Right cardiac atrium (tissue), 5 donors: ENCODE data around the gene TRAPPC3L. TPM values are rescaled to one million over a fixed set of nuclear protein-coding genes. Genes with fewer than 3 reads are reported as not detected.

Experiments
- ATAC-seq, 2 donors: fragments of 200-7000 bp; cut with Tn5 transposase; one replicate each; pipeline versions ENCODE4 v1.8.0 to v1.9.1; 2020; ENCODE audit warnings: moderate library complexity in 2 of 2, mild to moderate bottlenecking in 1 of 2
- DNase-seq, 3 donors: peaks; one replicate each; pipeline ENCODE4 v3.0.0-alpha.2; 2020
- H3K27ac ChIP-seq: one replicate; pipeline ENCODE4 v1.5.1; 2013; ENCODE audit warnings: mild to moderate bottlenecking, low read length, control low read depth, moderate library complexity
- H3K27me3 ChIP-seq: one replicate; pipeline ENCODE4 v1.6.1; 2013; ENCODE audit not compliant: control insufficient read depth, insufficient read depth
- H3K4me1 ChIP-seq: one replicate; pipeline ENCODE4 v1.6.1; 2013; ENCODE audit warnings: low read length; ENCODE audit not compliant: control insufficient read depth, insufficient read depth
- H3K4me3 ChIP-seq: one replicate; pipeline ENCODE4 v1.5.1; 2013; ENCODE audit warnings: low read length, control low read depth
- H3K9me3 ChIP-seq: one replicate; pipeline ENCODE4 v1.6.1; 2013; ENCODE audit warnings: low read length; ENCODE audit not compliant: control insufficient read depth
- WGBS: extraction: QIAGEN DNeasy Blood & Tissue Kit; methylation state at CpG from one replicate; pipeline ENCODE4 v1.1.7; 2013; 5-methylcytosine and 5-hydroxymethylcytosine counted together
- intact Hi-C, 4 donors: fragments of 100-400 bp; cut with DNase I; formaldehyde crosslinking; loops; one replicate each; pipeline versions ENCODE4 v1.11.0 to v1.14.0; 2022 to 2023
- polyA plus RNA-seq: library from polyadenylated mRNA; stranded (reverse); fragments of 200-250 nt; gene quantifications from one replicate; pipeline ENCODE4 v1.2.3, GENCODE V29; 2013
- total RNA-seq, 4 donors: library from RNA; stranded (reverse); fragmentation: NEBNext Ultra II Directional; extraction: Animal tissue kit (Norgen Biotek cat#: 25700); gene quantifications; one replicate each; pipeline ENCODE4 v1.2.1, GENCODE V29; 2021
- donor health status: healthy with polysubstance abuse.
- donor health status: DM: no; HTN: yes; CAD: no.
- donor health status: DM: no; HTN: no; CAD: no.
- donor health status: DM: no; HTN: yes; CAD: no; lungs with severe emphysema.
- donor health status: DM: yes; HTN: yes; CAD: no.

TRAPPC3L gene
- total and polyA plus RNA-seq, 5 donors, result 0.18 to 0.32 (median 0.22) TPM

DNA sequence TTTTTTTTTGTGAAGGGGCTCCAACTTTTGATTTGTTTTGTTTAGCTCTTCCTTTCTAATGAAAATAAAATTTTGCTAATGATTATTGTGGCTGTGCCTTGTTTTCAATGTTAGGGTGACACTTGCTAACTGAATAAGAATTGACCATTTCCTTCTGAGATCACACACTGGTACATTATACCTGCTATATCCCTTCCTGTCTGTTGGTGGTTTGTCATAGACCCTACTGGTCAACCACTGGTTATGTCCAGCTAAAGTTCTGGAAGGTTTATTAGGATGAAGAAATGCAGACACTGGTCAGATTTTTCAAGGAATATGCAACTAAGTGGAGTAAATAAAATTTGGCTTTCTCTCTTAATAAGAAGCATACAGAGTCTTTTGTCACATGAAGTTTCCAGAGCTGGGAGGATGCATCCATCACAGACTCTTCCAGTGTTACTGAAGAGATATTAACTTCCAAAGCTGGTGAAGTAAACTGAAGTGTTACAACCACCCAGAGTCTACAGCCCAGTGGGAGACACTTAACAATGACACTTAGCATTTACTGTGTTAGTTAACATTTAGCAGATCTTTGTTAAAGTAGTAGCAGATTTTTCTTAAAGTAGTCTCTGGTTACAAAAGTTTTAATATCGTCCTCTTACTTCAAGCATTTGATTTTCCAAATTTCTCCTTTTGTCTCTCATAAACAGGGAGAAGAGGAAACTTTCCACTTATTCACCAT, 53.7 kb downstream of the TRAPPC3L start:
- DNase-seq, result no peak
- intact Hi-C loops, result no loop called here
- Histone ChIP-seq H3K4me3 (no peak overlapping the region), H3K27ac (no peak overlapping the region), H3K9me3 (no peaks in the 10 kb centered on the region), H3K4me1 (no peaks in the 10 kb centered on the region), H3K27me3 (no peaks in the 10 kb centered on the region)
- ATAC-seq, result no peak
- 95% methylated on average over 1 of the region's 1 CpG for WGBS

DNA sequence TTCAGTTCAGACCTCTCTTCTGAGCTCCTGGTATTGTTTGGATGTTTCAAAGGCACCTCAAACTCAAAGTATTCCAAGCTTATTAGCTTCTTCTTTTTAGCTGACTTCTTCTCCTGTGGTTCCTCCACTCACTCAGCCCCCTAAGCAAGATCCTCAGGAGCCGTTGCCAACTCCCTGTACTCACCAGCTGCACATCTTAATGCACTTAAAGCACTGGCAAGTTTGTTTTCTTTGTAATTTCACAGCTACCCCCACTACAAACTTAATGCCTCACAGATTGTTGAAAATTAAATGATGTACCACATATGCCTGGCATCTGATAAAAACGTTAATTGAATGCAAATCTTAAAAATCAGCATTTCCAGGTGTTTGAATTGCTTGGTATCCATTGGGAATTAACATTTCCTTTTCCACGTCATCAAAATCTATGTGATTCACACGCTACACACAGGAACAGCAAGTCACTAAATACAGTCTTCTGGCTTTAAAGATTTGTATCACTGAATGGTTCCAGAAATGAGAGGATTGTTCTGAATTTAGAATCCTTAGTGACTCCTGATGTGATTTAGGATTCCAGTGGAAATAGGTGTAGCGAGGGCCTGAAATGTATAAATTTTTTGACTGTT, 59.8 kb downstream of the TRAPPC3L start:
- no peaks in the 10 kb centered on the region for H3K9me3 ChIP-seq
- DNase-seq, result no peak
- intact Hi-C loops, result no loop called here
- no peaks in the 10 kb centered on the region for H3K4me1 ChIP-seq
- no peaks in the 10 kb centered on the region for H3K27me3 ChIP-seq
- 59% methylated on average over 5 of the region's 5 CpGs for WGBS
- H3K27ac ChIP-seq, result no peak overlapping the region
- ATAC-seq, result no peak
- no peak overlapping the region for H3K4me3 ChIP-seq

DNA sequence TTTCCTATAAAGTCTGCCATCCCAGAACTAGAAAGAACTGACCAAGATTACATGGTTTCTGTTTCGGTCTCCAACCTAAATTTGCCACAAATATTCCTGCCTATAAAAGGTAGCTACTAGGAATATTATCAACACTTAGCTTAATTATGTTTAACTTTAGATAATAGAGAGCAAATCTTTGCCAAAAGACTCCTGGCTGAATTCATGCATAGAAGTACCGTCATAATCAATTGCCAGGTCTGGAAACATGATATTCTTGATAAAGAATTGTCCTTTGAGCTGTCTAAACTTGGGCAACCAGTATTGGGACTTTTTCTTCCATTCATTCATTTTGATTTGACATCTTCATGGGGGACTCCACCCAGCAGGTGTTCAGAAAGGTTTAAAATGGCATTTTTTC, 61.9 kb downstream of the TRAPPC3L start:
- WGBS, result 75% methylated on average over 2 of the region's 2 CpGs
- Histone ChIP-seq H3K4me1 (no peaks in the 10 kb centered on the region), H3K4me3 (no peak overlapping the region), H3K27me3 (no peaks in the 10 kb centered on the region), H3K27ac (no peak overlapping the region), H3K9me3 (no peaks in the 10 kb centered on the region)
- intact Hi-C loops, result no loop called here
- DNase-seq (no peak), ATAC-seq (no peak)

DNA sequence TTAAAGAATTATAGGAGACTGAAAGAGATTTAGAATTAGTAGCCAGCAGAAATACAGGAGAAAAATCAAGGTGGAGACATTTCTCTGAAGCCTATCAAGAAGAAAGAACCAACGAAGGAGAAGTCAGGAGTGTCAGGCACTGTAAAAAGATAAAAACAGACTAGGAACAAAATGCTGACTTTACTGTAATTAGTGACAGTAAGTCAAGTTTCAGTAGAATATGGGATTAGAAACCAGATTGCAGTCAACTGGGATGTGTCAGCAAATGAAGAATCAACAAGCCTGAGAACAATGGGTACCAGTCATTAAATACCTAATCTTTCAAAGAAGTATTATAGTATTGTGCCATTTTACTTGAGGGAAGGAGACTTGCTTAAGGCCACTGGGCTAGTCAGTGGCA, 62.7 kb downstream of the TRAPPC3L start:
- H3K27me3 ChIP-seq, result no peaks in the 10 kb centered on the region
- H3K9me3 ChIP-seq, result no peaks in the 10 kb centered on the region
- no peaks in the 10 kb centered on the region for H3K4me1 ChIP-seq
- DNase-seq, result no peak
- no peak overlapping the region for H3K4me3 ChIP-seq
- ATAC-seq, result no peak
- WGBS, result 68% methylated on average over 1 of the region's 1 CpG
- H3K27ac ChIP-seq, result no peak overlapping the region
- intact Hi-C loops, result no loop called here

DNA sequence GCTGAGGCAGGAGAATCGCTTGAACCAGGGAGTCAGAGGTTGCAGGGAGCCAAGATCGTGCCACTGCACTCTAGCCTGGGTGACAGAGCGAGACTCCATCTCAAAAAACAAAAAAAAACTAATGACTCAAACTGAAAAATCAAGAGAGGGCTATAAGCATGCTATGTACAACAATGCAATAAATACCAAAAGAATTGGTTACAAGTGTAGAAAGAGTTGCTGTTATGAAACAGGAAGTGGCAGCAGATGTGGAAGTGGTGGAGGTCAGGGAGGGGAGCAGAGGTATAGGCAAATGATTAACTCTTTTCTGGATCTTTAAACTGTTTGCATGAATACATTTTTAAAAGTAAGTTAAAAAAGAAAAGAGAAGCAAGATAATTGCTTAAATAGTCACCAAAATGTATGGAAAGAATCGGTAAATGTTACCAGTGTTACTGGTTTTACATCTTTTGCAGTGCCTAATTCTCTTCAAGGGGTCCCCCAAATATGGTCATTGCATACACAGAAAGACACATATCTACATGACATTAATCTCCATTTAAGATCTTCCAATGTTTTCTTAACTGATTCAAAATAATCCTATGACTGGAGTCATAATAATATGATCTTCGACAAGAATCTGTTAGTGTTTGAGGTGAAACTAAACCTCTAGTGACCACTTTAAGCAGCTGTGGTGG, 69.3 kb downstream of the TRAPPC3L start:
- Histone ChIP-seq H3K4me3 (no peak overlapping the region), H3K4me1 (no peaks in the 10 kb centered on the region), H3K27ac (no peak overlapping the region), H3K9me3 (no peaks in the 10 kb centered on the region), H3K27me3 (no peaks in the 10 kb centered on the region)
- DNase-seq (no peak), ATAC-seq (peak; percentile 39 to 65)
- intact Hi-C loops, result no loop called here
- 89% methylated on average over 5 of the region's 5 CpGs for WGBS

DNA sequence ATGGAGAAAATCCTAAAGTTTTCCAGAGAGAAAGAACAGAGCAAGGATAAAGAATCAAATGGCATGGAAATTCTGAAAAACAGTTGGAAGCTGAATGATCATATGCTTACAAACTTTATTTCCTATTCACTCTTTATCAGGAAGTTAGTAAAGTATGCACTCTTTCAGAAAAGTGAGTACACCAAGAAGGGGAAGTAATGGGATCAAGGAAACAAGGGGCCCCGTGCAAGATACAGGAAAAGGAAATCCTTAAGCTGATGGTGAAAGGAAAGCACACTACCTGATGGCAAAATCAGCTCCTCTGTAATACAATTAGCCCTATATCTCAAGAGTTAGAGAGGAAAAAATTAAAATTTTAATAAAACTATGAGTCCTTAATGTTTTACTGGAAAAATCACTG, 70.3 kb downstream of the TRAPPC3L start:
- Histone ChIP-seq H3K27me3 (no peaks in the 10 kb centered on the region), H3K27ac (no peak overlapping the region), H3K4me1 (no peaks in the 10 kb centered on the region), H3K9me3 (no peaks in the 10 kb centered on the region), H3K4me3 (no peak overlapping the region)
- ATAC-seq (no peak), DNase-seq (no peak)
- 41% methylated on average over 1 of the region's 1 CpG for WGBS
- intact Hi-C loops, result no loop called here

DNA sequence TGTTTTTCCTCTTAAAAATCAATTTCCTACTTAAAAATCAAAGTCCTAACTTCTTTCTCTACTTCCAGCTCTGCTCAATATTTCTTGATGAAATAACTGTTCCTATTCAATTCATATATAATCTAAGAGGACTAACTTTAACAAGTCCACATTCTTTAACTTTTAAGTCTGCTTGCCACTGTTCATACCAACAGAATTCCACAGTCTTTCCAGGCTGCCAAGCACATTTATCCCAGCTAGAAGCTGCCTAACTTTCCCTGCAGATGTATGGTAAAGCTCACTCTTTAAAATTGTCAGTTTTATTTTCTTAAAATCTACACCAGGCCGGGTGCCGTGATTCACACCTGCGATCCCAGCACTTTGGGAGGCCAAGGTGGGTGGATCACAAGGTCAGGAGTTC, 72.8 kb downstream of the TRAPPC3L start:
- Histone ChIP-seq H3K27ac (no peak overlapping the region), H3K4me3 (no peak overlapping the region), H3K27me3 (no peaks in the 10 kb centered on the region), H3K4me1 (no peaks in the 10 kb centered on the region), H3K9me3 (no peaks in the 10 kb centered on the region)
- DNase-seq (no peak), ATAC-seq (no peak)
- intact Hi-C loops, result no loop called here
- 88% methylated on average over 3 of the region's 3 CpGs for WGBS

DNA sequence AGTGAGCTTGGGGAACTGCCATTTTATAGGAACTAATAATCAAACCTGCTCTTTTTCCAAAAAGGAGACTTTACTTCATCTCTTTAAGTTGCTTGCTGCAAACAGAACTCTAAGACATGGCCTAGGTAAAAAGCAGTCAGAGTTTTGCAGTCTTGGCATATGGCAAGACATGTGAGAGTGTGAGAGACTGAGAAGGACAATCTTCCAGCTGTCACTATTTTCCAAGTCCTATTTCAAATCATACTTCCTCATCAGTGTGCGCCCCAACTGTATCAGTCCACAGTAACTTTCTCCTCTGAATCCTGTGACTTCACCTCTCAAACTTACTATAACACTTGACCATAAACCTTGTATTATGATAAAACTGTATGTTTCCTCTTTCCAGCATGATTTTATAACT, 74.0 kb downstream of the TRAPPC3L start:
- ATAC-seq, result no peak
- Histone ChIP-seq H3K9me3 (no peaks in the 10 kb centered on the region), H3K27ac (no peak overlapping the region), H3K27me3 (no peaks in the 10 kb centered on the region), H3K4me1 (no peaks in the 10 kb centered on the region), H3K4me3 (no peak overlapping the region)
- 79% methylated on average over 1 of the region's 1 CpG for WGBS
- no peak for DNase-seq
- intact Hi-C loops, result no loop called here

DNA sequence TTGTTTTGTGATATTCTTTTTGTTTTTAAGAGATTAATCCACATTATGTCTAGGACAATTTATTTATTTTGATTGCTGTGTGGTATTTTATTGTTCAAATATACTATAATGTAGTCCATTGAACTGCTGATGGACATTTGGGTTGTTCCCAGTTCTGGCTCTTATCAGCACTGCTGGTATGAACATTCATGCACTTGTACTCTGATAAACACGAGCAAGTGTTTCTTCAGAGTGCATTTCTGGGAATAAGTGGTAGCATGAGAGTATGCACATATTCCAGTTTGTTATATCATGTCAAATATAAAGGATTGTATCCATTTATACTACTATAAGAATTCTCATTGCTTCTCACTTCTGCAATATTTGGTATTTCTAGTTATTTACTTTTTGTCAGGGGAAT, 77.2 kb downstream of the TRAPPC3L start:
- Histone ChIP-seq H3K4me3 (no peak overlapping the region), H3K4me1 (no peaks in the 10 kb centered on the region), H3K27me3 (no peaks in the 10 kb centered on the region), H3K9me3 (no peaks in the 10 kb centered on the region), H3K27ac (no peak overlapping the region)
- 29% methylated on average over 1 of the region's 1 CpG for WGBS
- ATAC-seq, result peak in 1 of 2 donors; percentile 53
- DNase-seq, result no peak
- intact Hi-C loops, result no loop called here

DNA sequence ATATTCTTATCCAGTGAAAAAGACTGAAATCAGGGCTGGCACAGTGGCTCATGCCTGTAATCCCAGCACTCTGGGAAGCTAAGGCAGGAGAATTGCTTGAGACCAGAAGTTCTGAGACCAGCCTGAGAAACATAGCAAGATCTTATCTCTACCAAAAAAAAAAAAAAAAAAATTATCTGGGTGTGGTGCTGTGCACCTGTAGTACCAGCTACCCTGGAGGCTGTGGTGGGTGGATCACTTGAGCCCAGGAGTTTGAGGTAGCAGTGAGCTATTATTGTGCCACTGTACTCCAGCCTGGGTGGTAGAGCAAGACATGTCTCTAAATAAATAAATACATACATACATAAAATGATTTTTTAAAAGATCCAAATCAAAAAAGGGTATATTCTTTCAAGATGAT, 78.0 kb downstream of the TRAPPC3L start:
- Histone ChIP-seq H3K27ac (no peak overlapping the region), H3K9me3 (no peaks in the 10 kb centered on the region), H3K4me3 (no peak overlapping the region), H3K27me3 (no peaks in the 10 kb centered on the region), H3K4me1 (no peaks in the 10 kb centered on the region)
- ATAC-seq (no peak), DNase-seq (no peak)
- intact Hi-C loops, result no loop called here

DNA sequence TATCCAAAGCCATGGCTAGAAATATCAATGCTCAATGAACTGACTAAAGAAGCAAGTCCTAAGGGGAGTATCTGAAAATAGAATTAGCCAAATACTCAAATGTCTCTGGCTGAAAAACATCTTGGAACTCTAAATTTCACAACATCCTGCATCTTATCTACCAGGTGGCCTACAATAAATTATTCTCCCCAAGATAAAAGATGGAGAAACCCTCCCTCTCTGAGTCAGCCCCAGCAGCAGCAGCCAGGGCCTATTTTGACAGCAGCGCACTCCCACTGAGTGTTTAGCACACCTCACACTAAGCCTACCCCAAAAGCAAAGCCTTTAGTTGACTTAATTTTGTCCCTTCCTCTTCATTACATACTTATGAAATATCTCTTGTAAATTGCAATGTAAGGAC, 78.4 kb downstream of the TRAPPC3L start:
- no peak for DNase-seq
- no peak overlapping the region for H3K27ac ChIP-seq
- no peaks in the 10 kb centered on the region for H3K27me3 ChIP-seq
- no peaks in the 10 kb centered on the region for H3K4me1 ChIP-seq
- no peak overlapping the region for H3K4me3 ChIP-seq
- ATAC-seq, result no peak
- 100% methylated on average over 1 of the region's 1 CpG for WGBS
- intact Hi-C loops, result no loop called here
- H3K9me3 ChIP-seq, result no peaks in the 10 kb centered on the region
